H1 (cell line): ENCODE results near the gene PCTP. TPM values are rescaled to one million over a fixed set of nuclear protein-coding genes. Genes with fewer than 3 reads are reported as not detected.

Experiments
- EP300 ChIP-seq, 2 experiments: IDR thresholded peaks; 1 replicate in 1 of 2; 2 replicates in 1 of 2; pipeline ENCODE4 v1.6.1; 2011 to 2012; ENCODE audit warnings: low read depth in 2 of 2, low read length in 2 of 2, mild to moderate bottlenecking in 2 of 2, borderline replicate concordance in 1 of 2, inconsistent platforms in 1 of 2, moderate library complexity in 1 of 2
- FOSL1 ChIP-seq: IDR thresholded peaks from 2 replicates; pipeline ENCODE4 v1.6.1; 2011; ENCODE audit warnings: mild to moderate bottlenecking, low read depth, low read length, moderate library complexity; ENCODE audit not compliant: insufficient read depth
- POLR2A ChIP-seq, 2 experiments: IDR thresholded peaks; 1 replicate in 1 of 2; 2 replicates in 1 of 2; pipeline ENCODE4 v1.6.1; 2011; ENCODE audit warnings: low read depth in 2 of 2, low read length in 2 of 2, mild to moderate bottlenecking in 2 of 2; ENCODE audit errors: control extremely low read depth in 1 of 2
- polyA plus RNA-seq, 7 experiments: library from polyadenylated mRNA; depleted of rRNA in 3 of 7; stranded (reverse) in 5 of 7; unstranded in 2 of 7; fragments of >200 nt in 5 of 7; fragments of 200-250 nt in 2 of 7; gene quantifications; 1 replicate in 5 of 7; 2 replicates in 1 of 7; 4 replicates in 1 of 7; pipeline versions ENCODE4 v1.2.1 to v1.2.3, GENCODE V29; 2011 to 2013; ENCODE audit warnings: missing spikeins in 2 of 7, mixed read lengths in 2 of 7
- total RNA-seq: library from RNA; stranded (reverse); fragmentation: NEBNext Ultra II Directional; extraction: Animal tissue kit (Norgen Biotek cat#: 25700); gene quantifications from 2 replicates; pipeline ENCODE4 v1.2.1, GENCODE V29; 2021
- TF ChIP-seq, protein P1 (sequence below): IDR thresholded peaks from 2 replicates; pipeline ENCODE4 v1.6.1; 2011; ENCODE audit warnings: low read depth, mild to moderate bottlenecking, low read length; ENCODE audit not compliant: insufficient read depth

The PCTP gene
- total and polyA plus RNA-seq, 2 of the 8 experiments (the other 6 are each of a cell fraction or from before 2014, with no cell fraction given): 14.1 to 14.6 TPM

DNA sequence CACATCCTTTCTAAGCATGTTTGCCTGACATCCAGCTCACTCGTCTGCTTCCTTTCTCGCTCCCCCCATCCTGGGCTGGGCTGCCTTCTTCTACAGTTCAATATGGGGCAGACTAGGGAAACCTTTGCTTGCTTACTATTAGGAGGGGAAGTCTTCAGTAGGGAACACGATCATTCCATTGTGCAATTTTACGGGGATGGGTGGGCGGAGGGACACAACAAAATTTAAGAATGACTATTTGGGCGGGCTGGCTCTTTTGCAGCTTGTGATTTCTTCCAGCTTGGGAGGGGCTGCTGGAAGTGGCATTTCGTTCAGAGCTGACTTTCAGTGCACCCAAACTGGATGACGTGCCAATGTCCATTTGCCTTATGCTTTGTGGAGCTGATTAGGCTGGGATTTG, 25.4 kb downstream of the PCTP start (continued):
- TF ChIP-seq, protein P1, sequence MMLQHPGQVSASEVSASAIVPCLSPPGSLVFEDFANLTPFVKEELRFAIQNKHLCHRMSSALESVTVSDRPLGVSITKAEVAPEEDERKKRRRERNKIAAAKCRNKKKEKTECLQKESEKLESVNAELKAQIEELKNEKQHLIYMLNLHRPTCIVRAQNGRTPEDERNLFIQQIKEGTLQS: no peak
- no peak for TF ChIP-seq POLR2A (IDR thresholded peaks at IDR 0.05; ENCODE audit: control extremely low read depth in 1 of 2, low read depth in 2 of 2, low read length in 2 of 2)
- TF ChIP-seq FOSL1: no peak
- no peak for TF ChIP-seq EP300 (IDR thresholded peaks at IDR 0.05; ENCODE audit: borderline replicate concordance in 1 of 2, low read depth in 2 of 2, low read length in 2 of 2)
